Parathyroid adenoma (tissue), 2 donors: ENCODE measurements around the gene ZPBP2.
"Not testable (repeated sequence)": the region's sequence is repeated elsewhere in the genome, so short reads cannot be mapped to it uniquely, and the experiment has no call there.

Experiments used
- H2AFZ ChIP-seq: fragments of 300-600 bp; sonication (generic); one replicate; pipeline ENCODE4 v1.7.0; 2017; ENCODE audit warnings: antibody characterized with exemption, mild to moderate bottlenecking
- H3K27ac ChIP-seq: fragments of 300-600 bp; sonication (generic); one replicate; pipeline ENCODE4 v1.7.0; 2017
- H3K27me3 ChIP-seq: fragments of 300-600 bp; sonication (generic); one replicate; pipeline ENCODE4 v1.7.0; 2017; ENCODE audit warnings: low read length; ENCODE audit not compliant: control insufficient read depth, insufficient read depth
- H3K36me3 ChIP-seq: fragments of 300-600 bp; sonication (generic); one replicate; pipeline ENCODE4 v1.7.0; 2017; ENCODE audit warnings: low read length; ENCODE audit not compliant: control insufficient read depth, insufficient read depth
- H3K4me1 ChIP-seq: fragments of 300-600 bp; sonication (generic); one replicate; pipeline ENCODE4 v1.7.0; 2017; ENCODE audit warnings: control low read depth
- H3K4me2 ChIP-seq: fragments of 300-600 bp; sonication (generic); one replicate; pipeline ENCODE4 v1.7.0; 2017; ENCODE audit warnings: low read length
- H3K4me3 ChIP-seq: fragments of 300-600 bp; sonication (generic); one replicate; pipeline ENCODE4 v1.7.0; 2017; ENCODE audit warnings: low read depth, low read length
- H3K79me2 ChIP-seq: fragments of 300-600 bp; sonication (generic); one replicate; pipeline ENCODE4 v1.7.0; 2017; ENCODE audit warnings: control low read depth
- H3K9ac ChIP-seq: fragments of 300-600 bp; sonication (generic); one replicate; pipeline ENCODE4 v1.7.0; 2017; ENCODE audit warnings: mild to moderate bottlenecking
- H3K9me3 ChIP-seq: fragments of 300-600 bp; sonication (generic); one replicate; pipeline ENCODE4 v1.7.0; 2017; ENCODE audit warnings: low read length; ENCODE audit not compliant: control insufficient read depth
- TF ChIP-seq, protein P1 (sequence below): fragments of 300-600 bp; sonication (generic); IDR thresholded peaks from one replicate; pipeline ENCODE4 v1.7.0; 2017; ENCODE audit warnings: antibody characterized with exemption, mild to moderate bottlenecking
- donor health status: primary hyperparathyroidism.

ZPBP2 gene

DNA sequence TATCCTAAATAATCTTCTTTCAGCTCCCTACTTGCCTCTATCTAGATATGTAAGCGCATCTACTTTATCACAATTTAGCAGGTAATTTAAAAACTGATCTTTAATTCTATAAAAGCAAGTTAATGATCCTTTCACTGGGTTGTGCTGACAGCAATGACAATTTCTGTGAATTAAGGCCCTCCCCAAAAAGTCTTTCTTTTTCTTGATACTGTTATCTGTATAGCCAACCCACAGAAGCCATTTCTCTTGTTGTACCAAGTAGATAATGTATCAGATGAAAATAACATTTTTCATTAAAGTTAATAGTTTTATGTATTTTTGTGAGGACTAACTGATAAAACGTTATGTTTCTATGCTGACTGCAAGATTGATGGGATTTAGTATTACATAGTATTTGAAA lies 3.8 kb downstream of the ZPBP2 start:
- H3K4me2 ChIP-seq: no peak overlapping the region
- H2AFZ ChIP-seq: no peak overlapping the region

GRCh38 chr17:39872751-39873150 lies 4.7 kb downstream of the ZPBP2 start:
- Histone ChIP-seq H2AFZ (no peak overlapping the region), H3K4me3 (no peak overlapping the region), H3K36me3 (no peaks in the 10 kb centered on the region), H3K9me3 (no peaks in the 10 kb centered on the region), H3K27me3 (peaks cover 5% of the 10 kb centered on the region), H3K79me2 (no peaks in the 10 kb centered on the region), H3K9ac (no peak overlapping the region), H3K27ac (no peak overlapping the region), H3K4me2 (no peak overlapping the region), H3K4me1 (no peaks in the 10 kb centered on the region)
- TF ChIP-seq, protein P1, sequence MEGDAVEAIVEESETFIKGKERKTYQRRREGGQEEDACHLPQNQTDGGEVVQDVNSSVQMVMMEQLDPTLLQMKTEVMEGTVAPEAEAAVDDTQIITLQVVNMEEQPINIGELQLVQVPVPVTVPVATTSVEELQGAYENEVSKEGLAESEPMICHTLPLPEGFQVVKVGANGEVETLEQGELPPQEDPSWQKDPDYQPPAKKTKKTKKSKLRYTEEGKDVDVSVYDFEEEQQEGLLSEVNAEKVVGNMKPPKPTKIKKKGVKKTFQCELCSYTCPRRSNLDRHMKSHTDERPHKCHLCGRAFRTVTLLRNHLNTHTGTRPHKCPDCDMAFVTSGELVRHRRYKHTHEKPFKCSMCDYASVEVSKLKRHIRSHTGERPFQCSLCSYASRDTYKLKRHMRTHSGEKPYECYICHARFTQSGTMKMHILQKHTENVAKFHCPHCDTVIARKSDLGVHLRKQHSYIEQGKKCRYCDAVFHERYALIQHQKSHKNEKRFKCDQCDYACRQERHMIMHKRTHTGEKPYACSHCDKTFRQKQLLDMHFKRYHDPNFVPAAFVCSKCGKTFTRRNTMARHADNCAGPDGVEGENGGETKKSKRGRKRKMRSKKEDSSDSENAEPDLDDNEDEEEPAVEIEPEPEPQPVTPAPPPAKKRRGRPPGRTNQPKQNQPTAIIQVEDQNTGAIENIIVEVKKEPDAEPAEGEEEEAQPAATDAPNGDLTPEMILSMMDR: peak; percentile 11

More for the DNA sequence above, 3.8 kb downstream of the ZPBP2 start:
- H3K4me3 ChIP-seq: no peak overlapping the region
- no peaks in the 10 kb centered on the region for H3K4me1 ChIP-seq
- no peaks in the 10 kb centered on the region for H3K79me2 ChIP-seq
- H3K36me3 ChIP-seq: no peaks in the 10 kb centered on the region
- no peak overlapping the region for H3K9ac ChIP-seq
- no peaks in the 10 kb centered on the region for H3K9me3 ChIP-seq
- peaks cover 5% of the 10 kb centered on the region for H3K27me3 ChIP-seq
- TF ChIP-seq, protein P1: no peak
- no peak overlapping the region for H3K27ac ChIP-seq

DNA sequence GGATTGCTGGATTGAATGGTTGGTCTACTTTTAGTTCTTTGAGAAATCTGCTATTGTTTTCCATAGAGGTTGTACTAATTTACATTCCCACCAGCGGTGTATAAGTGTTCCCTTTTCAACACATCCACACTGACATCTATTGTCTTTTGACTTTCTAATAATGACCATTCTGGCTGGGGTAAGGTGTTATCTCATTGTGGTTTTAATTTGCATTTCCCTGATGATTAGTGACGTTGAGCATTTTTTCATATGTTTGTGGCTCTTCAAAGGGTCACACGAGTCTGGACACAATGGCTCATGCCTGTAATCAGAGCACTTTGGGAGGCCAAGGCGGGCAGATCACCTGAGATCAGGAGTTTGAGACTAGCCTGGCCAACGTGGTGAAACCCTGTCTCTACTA lies 18.1 kb downstream of the ZPBP2 start:
- not testable (repeated sequence) for H3K36me3 ChIP-seq, H3K27ac ChIP-seq, H3K9me3 ChIP-seq, H3K4me1 ChIP-seq, H3K4me3 ChIP-seq, H3K27me3 ChIP-seq, H3K4me2 ChIP-seq, H3K9ac ChIP-seq, H3K79me2 ChIP-seq, H2AFZ ChIP-seq

- H3K4me3 ChIP-seq: no peak overlapping the region
- TF ChIP-seq, protein P1: no peak
- H3K27ac ChIP-seq: no peak overlapping the region
- no peaks in the 10 kb centered on the region for H3K9me3 ChIP-seq
- no peak overlapping the region for H2AFZ ChIP-seq
- no peaks in the 10 kb centered on the region for H3K36me3 ChIP-seq
- no peaks in the 10 kb centered on the region for H3K79me2 ChIP-seq
- H3K4me1 ChIP-seq: no peaks in the 10 kb centered on the region
- H3K9ac ChIP-seq: no peak overlapping the region
- no peaks in the 10 kb centered on the region for H3K27me3 ChIP-seq
- H3K4me2 ChIP-seq: no peak overlapping the region
Observed at GRCh38 chr17:39887078-39887477, 19.1 kb downstream of the ZPBP2 start.

DNA sequence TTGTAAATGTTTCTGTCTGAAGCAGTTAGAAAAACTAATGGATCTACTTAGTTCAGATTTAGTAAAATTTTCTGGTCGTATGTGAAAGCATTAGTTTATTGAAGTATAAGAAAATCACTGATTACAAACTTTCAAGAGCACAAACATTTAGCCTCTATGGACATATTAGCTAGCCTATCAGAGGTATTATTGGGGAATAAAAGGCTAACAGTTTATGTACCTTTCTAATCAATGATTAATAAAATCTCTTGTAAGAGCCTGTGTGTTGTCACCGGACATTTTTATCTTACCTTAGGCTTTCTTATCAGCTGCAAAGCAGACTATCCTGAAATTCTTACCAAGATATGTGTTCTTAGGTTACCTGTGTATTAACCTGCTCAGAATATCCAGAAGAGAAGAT lies 21.2 kb downstream of the ZPBP2 start:
- Histone ChIP-seq H3K27ac (no peak overlapping the region), H3K4me1 (no peaks in the 10 kb centered on the region), H3K79me2 (no peaks in the 10 kb centered on the region), H2AFZ (no peak overlapping the region), H3K9me3 (no peaks in the 10 kb centered on the region), H3K4me3 (no peak overlapping the region), H3K27me3 (no peaks in the 10 kb centered on the region), H3K4me2 (no peak overlapping the region), H3K9ac (no peak overlapping the region), H3K36me3 (no peaks in the 10 kb centered on the region)
- TF ChIP-seq, protein P1: no peak
